NB4 (cell line): ENCODE results near the gene ME3.

Source experiments
- POLR2A ChIP-seq: IDR thresholded peaks from 2 replicates; pipeline ENCODE4 v1.6.1; 2011; ENCODE audit warnings: mild to moderate bottlenecking; ENCODE audit not compliant: insufficient read length; ENCODE audit errors: extremely low read depth
- TF ChIP-seq, protein P1 (sequence below): IDR thresholded peaks from one replicate; pipeline ENCODE4 v1.5.1; 2012; ENCODE audit warnings: low read depth, low read length
- TF ChIP-seq, protein P2 (sequence below): IDR thresholded peaks from 2 replicates; pipeline ENCODE4 v1.6.1; 2011; ENCODE audit warnings: low read depth, low read length

DNA sequence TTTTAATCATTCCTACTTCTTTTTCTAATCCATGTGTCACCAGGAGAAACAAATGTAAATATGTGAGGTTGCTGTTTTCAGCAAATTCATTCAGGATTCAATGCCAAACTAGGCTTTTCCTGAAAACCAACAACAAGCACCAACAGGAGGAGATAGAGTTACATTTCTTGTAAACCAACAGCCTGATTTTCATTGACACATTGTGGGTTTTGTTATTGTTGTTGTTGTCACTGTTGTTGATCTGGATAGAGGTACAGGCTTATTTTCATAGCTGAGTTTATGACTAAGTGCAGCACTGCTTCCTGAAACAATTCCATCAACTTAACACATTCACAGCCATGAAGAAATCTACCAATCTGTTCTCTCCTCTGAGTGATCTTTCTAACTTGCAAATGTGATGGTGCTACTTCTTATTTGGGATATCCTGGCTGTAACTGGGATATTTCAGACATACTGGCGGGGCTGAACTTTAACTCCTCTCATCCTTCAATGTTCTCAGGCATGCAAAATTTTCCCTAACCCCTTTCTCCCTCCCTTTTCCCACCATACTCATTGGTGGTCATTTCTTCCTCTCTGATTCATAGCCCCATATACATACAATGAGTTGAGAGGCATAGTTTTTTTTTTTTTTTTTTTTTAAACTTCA is 65.5 kb downstream of the ME3 start:
- no peak for TF ChIP-seq POLR2A
- TF ChIP-seq, protein P1, sequence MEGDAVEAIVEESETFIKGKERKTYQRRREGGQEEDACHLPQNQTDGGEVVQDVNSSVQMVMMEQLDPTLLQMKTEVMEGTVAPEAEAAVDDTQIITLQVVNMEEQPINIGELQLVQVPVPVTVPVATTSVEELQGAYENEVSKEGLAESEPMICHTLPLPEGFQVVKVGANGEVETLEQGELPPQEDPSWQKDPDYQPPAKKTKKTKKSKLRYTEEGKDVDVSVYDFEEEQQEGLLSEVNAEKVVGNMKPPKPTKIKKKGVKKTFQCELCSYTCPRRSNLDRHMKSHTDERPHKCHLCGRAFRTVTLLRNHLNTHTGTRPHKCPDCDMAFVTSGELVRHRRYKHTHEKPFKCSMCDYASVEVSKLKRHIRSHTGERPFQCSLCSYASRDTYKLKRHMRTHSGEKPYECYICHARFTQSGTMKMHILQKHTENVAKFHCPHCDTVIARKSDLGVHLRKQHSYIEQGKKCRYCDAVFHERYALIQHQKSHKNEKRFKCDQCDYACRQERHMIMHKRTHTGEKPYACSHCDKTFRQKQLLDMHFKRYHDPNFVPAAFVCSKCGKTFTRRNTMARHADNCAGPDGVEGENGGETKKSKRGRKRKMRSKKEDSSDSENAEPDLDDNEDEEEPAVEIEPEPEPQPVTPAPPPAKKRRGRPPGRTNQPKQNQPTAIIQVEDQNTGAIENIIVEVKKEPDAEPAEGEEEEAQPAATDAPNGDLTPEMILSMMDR = no peak
- TF ChIP-seq, protein P2, sequence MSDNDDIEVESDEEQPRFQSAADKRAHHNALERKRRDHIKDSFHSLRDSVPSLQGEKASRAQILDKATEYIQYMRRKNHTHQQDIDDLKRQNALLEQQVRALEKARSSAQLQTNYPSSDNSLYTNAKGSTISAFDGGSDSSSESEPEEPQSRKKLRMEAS = no peak
